GM10847 (cell line): ENCODE data around the gene MYMK.

Experiments
- POLR2A ChIP-seq: IDR thresholded peaks from 2 replicates; pipeline ENCODE4 v1.6.1; 2011; ENCODE audit not compliant: insufficient read length; ENCODE audit errors: extremely low read depth

MYMK gene

DNA sequence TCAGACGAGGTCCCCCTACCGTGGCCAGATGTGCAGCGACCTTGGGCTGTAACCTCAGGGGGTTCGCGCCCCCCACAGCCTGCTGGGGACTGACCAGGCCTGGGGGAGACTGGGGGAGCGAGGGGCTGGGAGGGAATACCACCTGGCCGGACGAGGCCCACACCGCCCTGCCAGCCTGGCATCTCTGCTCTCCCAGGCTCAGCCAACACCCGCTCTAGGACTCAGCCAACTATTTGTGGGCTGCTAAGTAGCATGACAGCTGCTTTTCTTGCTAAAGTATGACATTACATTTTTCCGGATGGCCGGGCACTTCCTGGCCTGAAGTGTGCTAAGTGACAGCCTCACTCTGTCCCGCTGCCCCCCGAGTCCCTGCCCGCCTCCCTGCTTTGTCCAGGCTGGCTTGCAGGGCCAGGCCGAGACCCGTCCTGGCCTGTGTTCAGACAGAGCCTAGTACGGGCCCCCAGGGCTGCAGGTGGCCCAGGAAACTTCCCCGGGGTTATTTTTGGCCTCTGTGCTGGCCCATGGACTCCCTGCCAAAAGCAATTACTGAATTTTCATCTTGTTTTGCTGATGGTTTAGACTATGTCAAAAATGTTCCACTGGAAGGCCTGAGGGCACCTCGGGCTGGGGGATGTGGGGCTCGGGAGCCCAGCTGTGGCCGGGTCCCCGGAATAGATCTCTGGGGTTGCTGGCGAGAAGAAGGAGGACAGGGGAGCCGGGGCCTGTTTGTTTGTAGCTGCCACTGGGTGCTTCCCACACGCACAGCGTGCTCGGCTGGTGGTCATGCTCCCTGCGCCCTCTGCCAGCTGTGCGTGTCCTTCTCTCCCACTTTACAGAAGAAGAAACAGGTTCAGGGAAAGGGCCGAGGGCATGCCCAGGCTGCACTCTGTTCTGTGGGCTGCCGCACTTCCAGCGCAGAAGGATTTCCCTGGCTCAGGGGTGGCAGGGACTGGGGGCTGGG is 32.4 kb downstream of the MYMK start:
- no peak for TF ChIP-seq POLR2A

DNA sequence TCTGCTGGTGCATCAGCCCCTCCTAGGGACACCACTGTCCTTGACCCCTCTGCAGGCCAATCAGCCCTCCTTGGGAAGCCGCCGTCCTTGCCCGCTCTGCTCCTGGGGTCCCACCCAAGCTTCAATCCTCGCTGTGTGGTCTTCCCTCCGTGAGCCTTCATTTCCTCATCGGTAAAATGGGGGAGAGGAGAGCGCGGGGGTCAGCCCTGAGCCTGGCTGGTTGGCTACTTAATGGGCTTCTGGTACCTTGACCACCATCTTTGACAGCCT is 33.2 kb downstream of the MYMK start:
- no peak for TF ChIP-seq POLR2A

DNA sequence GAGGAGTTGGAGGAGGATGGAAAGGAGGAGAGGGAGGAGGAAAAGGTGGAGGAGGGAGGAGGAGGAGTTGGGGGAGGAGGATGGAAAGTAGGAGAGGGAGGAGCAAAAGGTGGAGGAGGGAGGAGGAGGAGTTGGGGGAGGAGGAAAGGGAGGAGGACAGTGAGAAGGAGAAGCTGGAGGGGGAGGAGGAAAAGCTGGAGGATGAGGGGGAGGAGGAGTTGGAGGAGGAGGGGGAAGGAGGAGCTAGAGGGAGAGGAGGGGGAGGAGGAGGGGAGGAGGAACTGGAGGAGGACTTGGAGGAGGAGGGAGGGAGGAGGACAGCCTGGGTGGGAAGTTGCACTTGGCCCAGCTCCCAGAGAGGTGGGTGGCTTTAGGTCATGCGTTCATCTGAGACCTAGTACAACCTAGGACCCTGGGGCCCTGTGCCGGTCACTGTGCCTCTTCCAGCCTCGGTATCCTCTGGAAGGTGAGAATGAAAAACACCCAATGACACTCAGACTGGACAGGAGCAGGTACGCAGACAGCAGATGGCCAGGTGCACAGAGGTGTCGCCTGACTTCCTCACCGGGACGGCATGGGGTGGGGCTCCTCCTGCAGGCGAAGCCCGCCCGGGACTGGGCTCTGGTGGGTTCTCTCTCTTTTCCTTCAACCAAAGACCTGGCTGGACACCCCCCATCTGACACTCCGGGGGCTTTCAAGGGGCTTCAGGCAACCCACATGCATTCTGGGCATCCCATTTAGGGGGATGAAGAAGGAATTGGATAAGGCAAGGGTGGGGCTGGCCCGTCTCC is 33.7 kb downstream of the MYMK start:
- TF ChIP-seq POLR2A = no peak

DNA sequence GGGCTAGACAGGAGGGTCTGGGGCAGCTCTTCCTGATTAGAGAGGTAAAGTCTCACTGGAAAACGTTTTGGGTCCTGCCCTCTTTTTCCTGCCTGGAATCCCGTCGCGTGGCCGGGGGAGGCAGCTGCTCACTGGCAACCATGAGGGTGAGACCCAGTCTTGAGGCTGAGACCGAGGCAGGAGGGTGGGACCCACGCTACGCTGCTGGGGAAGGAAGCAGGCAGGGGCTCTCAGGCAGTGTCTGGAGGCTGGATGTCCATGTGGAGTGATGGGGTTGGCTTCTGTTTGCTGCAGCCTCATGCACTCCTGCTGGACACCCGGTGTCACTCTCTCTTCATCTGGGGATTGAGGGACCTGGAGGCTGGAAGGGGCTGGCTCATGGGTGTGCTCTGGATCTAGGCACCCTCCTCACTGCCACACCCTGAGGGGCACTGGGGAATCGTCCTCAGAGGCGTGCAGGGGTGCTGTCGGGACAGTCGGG is 34.5 kb downstream of the MYMK start:
- no peak for TF ChIP-seq POLR2A

DNA sequence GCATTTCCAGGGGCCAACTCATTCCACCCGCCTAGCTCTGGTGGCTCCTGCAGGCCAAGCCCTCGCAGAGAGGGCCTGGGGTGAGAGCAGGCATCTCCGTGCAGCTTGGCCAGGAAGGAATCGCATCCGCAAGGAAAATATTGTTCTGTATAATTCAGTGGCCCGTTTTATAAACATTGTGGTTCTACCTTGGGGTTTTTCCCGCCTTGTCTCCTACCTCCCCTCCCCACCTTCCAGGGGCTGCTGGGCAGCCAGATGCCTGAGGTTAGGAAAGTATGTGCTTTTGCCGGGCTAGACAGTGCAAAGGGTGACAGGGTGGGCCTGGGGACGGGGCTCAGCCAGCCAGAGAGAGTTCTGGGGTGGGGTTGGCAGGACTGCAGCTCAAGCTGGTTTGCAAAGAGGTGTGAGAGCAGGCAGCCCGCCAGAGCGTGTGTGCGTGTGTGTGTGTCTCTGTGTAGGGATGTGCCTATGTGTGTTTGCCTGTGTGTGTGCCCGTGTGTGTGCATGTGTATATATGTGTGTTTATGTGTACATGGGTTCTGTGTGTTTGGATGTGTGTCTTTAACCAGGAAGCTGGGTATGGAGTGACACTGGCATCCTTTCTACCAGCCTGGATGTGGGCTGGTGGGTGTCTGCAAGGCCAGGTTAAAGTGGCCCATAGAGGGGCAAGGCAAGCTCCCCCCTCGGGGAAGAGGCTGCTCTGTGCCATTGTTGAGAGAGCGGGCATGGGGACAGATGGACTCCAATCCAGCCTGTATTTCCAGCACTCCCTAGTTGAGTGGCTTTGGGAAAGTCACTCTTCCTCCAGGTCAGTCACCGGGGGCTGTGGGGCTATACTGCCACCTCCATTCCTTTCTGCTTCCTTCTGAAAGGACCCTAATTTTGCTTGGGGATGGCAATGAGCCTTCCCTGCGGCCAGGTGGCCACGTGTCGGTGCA is 35.2 kb downstream of the MYMK start:
- no peak for TF ChIP-seq POLR2A

DNA sequence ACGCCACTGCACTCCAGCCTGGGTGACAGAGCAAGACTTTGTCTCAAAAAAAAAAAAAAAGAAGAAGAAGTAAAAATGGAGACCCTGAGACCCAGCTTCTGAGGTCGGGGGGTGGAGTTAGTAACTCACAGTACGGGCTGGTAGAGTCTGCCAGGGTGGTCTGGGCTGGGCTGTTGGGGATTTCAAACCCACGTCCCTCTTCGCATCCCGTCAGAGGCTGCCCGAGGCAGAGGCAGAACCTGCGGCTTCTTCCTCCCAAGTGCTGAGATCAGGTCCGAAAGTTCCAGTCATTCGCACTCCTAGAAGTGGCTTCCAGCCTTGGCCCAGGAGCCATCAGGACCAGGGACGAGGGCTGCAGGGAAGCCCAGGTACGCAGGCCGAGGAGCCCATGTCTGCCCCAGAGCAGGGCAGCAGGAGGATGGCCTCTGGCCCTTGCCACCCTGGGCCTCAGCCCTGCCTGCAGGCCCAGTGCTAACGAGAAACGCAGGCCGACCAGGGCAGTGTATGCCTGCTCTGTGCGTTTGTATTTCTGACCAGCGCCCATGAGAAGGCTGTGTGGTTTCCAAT is 36.0 kb downstream of the MYMK start:
- no peak for TF ChIP-seq POLR2A

DNA sequence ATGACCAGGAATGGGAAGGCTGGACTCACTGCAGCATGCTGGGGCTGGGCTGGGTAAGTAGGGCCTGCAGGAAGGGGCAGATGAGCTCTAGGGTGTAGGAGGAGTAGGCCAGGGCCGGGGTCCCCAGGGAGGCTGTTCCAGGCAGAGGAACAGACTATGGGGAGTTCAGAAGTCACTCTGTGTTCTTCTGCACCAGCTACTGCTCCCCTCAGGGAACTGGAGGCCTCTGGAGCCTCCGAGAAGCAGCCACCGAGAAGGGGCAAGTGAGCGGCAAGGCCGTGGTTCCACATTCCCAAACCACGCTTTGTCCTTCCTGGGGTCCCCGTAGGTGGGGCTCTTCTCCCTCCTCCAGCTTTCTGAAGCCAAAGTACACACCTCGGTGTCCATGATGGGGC is 37.4 kb downstream of the MYMK start:
- TF ChIP-seq POLR2A = no peak

DNA sequence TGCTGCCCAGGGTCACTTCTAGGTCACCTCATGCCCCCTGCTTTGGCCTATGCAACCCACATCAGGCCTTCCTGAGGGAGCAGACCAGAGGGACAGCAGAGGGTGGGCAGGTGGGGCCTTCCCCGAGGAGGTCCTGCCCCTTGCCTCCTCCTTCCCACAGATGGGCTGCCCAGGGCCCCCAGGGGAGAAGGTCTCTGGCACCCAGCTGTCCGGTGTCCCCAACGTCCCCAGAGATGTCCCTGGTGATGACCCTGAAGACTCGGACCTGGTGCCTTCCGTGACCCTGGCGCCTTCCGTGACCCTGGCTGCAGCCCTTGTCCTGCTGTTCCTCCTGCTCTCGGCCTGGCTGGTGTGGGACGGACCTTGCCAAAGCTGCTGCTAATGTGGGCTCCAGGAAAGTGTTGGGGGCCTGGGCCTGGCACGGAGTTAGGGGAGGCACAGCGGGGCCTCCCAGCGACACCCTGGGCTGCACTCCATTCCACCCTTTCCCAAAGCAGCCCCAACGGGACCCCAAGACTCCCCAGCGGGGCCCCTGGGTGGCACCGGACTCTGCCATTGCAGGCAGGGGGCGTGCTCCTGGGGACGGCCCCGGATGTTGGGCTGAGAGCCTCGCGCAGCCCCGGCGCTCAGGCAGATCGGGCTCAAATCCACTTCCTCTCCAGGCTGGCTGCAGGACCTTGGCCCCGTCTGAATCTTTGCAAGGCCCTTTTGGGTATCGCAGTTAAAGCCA is 39.1 kb downstream of the MYMK start:
- TF ChIP-seq POLR2A = no peak

DNA sequence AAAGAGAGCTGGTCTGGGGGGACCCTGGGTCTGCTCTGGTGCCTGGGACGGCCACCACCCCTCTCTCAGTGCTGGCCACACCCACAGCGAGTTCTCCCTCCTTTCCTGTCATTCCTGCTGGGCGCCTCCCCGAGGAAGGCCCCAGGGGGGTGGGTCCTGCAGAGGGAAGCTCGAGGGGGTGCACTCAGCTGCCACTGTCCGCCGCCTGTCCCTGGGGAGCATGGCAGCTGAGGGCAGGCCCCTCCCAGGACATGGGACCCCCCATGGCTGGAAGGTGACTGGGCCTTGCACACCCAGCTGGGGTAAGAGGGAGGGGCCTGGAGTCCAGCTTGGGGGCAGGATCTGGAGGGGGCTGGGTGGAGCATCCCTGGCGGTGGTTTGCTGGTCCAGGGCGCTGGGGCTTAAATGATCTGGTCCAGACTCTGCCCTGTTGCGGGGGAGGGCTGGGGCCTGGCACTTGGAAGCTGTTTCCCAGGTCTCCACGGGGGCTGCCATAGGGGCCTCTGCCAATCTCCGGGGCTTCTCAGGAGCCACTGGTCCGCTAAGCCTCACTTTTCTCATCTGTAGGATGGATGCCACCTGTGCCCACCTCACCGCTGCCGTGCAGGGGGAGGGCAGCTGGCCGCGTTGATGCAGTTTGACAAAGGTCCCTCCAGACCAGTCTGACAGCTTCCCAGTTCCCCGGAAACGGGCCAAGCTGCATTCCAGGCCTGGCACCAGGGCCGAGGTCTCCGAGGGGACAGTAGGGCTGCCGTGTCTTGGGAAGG is 39.9 kb downstream of the MYMK start:
- no peak for TF ChIP-seq POLR2A

DNA sequence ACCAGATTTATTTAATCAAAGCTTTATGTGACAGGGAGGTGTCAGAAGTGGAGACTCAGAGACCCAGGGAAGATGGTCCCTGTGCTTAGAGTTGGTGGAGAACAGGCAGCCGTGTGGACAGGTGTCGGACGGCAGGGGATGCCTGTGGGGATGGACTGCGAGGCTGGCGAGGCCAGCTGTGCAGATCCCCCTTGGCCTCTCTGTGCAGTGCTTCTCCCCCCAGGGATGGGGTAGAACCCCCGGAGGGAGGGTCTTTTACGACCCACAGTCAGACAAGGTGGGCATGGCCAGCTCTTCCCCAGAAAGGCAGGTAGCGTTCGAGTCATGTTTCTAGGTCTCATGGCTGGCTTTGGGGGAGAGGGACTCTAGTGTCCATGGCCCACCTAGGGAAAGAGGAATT is 41.1 kb downstream of the MYMK start:
- TF ChIP-seq POLR2A = no peak

DNA sequence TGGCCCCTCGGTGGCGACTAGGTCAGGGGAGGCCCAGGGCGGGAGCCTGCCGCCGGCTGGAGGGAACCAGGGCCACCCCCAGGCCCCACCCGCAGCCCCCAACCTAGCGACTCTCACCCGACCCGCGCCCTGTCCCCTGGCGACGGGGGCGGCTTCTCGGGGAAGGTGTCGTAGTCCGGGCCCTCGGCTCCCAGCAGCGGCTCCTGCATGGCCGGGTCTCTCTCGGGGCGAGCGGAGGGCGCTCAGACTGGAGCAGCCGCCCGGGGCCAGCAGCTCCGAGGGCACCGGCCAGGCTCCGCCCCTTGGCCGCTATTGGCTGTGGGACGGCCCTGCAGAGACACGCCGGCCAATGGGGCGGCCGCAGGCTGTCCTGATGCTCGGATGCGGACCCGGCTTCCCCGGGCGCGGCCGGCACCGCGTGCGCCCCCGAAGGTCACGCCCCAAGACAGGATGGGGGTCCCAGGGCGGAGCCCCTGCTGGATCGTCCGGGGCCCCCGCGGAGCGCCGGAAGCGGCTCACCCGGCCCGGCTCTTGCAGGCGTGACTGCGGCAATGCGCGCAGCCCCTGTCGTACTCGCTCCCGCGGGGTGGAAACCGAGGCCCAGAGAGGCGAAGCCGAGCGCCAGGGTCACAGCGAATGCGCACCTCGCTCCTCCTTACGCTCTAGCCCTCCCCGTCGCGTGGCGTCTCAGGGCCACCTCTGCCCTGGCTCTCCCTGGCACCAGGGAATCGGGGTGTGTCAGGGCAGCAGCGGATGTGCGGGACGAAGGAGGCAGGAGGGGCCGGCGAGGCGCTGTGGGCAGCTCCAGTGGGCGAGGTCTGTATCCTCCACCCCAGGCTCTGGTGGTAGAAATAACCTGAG is 45.7 kb downstream of the MYMK start, which contains the start of gene SLC2A6:
Gene SLC2A6 (minus strand): TSS at position 249 of the 861 bp plus-strand sequence. CDS start 40 bp downstream, at position 209.
- TF ChIP-seq POLR2A = peak; percentile 75

DNA sequence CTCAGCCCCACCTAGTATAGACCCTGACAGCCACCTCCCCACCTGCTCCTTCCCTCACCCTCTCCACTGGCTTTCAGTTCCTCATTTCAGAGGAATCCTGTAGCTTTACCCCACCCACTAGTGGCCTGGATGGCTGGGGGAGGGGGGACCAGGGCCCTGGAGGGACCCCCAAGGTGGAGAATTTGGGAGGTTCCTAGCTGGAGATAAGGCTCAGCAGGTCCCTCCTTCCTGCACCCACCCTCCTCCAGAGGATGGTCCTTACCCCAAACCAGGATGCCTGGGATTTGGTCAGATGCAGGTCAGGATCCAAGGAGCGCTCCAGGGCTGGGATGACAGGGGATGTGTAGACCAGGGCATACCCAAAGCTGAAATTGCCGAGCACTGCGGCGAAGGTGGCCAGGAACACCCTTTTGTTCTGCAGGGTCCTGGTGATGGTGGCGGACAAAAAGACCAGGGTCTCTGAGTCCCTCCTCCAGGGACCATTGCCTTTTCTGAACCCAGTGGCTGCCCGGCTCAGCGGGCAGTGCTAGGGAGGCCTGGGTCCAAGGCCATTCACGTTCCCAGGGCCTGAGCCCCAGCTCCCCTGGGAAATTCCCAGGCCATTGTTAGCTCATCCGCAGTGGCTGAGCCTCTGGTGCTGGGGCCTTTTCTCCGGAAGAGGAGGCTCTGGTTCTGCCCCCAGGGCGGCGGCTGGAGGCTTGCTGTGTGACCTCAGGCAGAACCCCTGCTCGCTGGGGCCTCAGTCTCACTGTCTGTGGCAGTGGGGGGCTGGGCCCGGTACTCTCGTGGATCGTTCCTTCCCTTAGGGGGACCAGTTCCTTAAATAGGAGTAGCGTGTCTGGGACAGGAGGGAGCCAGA is 46.5 kb downstream of the MYMK start:
- no peak for TF ChIP-seq POLR2A

DNA sequence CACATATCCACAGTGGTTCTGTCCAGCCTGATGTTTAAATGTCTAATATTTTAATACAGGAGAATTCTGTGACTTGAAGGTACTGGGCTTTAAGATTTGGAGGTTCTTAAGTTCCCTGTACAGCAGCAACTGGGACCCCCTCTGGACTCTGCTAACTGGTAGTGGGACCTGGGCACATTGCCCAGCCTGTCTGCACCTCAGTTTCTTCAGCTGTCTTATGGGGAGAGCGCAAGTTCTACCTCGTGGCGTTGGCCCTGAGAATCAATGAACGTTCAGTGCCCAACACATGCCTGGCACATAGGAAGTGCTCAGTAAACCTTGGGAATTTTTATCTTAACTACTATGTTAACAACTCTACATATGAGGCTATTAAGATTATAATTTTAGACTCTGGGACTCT is 47.3 kb downstream of the MYMK start:
- TF ChIP-seq POLR2A = no peak
